Adrenal gland (tissue), 12 donors: ENCODE measurements around the gene NUP210. TPM values are rescaled to one million over a fixed set of nuclear protein-coding genes. Genes with fewer than 3 reads are reported as not detected.

Source experiments
- DNase-seq, 7 donors: peaks; one replicate each; pipeline ENCODE4 v3.0.0-alpha.2; 2019 to 2020
- H3K27ac ChIP-seq, 5 donors: fragments of 200-600 bp; sonication (generic) in 4 of 5; 1 replicate in 3 of 5; 2 replicates in 2 of 5; pipeline versions ENCODE4 v1.5.1 to v1.8.0; 2016 to 2020; ENCODE audit warnings: mild to moderate bottlenecking in 1 of 5
- H3K27me3 ChIP-seq: fragments of 200-600 bp; 2 replicates; pipeline ENCODE4 v1.8.0; 2021
- H3K36me3 ChIP-seq, 2 donors: fragments of 200-600 bp; replicated peaks in 1 of 2; 1 replicate in 1 of 2; 2 replicates in 1 of 2; pipeline versions ENCODE4 v1.5.1 to v1.8.0; 2018 to 2022
- H3K4me1 ChIP-seq, 2 donors: fragments of 200-600 bp; replicated peaks in 1 of 2; 1 replicate in 1 of 2; 2 replicates in 1 of 2; pipeline versions ENCODE4 v1.5.1 to v1.8.0; 2018 to 2021
- H3K4me3 ChIP-seq, 4 donors: fragments of 200-600 bp; sonication (generic) in 3 of 4; one replicate each; pipeline ENCODE4 v1.5.1; 2016 to 2018
- H3K9me3 ChIP-seq, 3 donors: fragments of 200-600 bp; sonication (generic) in 1 of 3; replicated peaks in 1 of 3; 1 replicate in 2 of 3; 2 replicates in 1 of 3; pipeline versions ENCODE4 v1.5.1 to v1.8.0; 2016 to 2021
- POLR2A ChIP-seq, 2 donors: fragments of 450-650 bp; IDR thresholded peaks; one replicate each; pipeline ENCODE4 v1.6.1; 2017; ENCODE audit warnings: antibody characterized with exemption in 2 of 2, mild to moderate bottlenecking in 2 of 2, moderate library complexity in 1 of 2
- WGBS, 4 donors: extraction: QIAGEN DNeasy Blood & Tissue Kit in 2 of 4; methylation state at CpG; one replicate each; pipeline versions ENCODE4 v1.1.5 to v1.1.7; 2013 to 2017; 5-methylcytosine and 5-hydroxymethylcytosine counted together
- intact Hi-C, 2 donors: fragments of 100-400 bp; cut with DNase I; formaldehyde crosslinking; loops; one replicate each; pipeline versions ENCODE4 v1.14.1 to v1.15.0; 2022 to 2023
- polyA plus RNA-seq, 3 donors: library from polyadenylated mRNA; stranded (reverse); fragments of 200-250 nt in 2 of 3; fragments of 350-450 nt in 1 of 3; fragmentation: Illumina TruSeq in 1 of 3; extraction: RNeasy Lipid Tissue Mini Kit (QIAGEN cat#74804) in 1 of 3; gene quantifications; one replicate each; pipeline ENCODE4 v1.2.3, GENCODE V29; 2013 to 2014
- total RNA-seq, 9 donors: library from RNA; depleted of rRNA in 4 of 9; stranded (reverse); fragments of >200 nt in 4 of 9; fragments of 120-200 nt in 1 of 9; fragmentation: NEBNext Ultra II Directional in 1 of 9; extraction: Animal tissue kit (Norgen Biotek cat#: 25700) in 1 of 9; gene quantifications; one replicate each; pipeline versions ENCODE4 v1.1.0 to v1.2.4, GENCODE V29; 2013 to 2023
- TF ChIP-seq, protein P1 (sequence below), 6 experiments: fragments of 450-650 bp in 4 of 6; fragments of 200-600 bp in 2 of 6; sonication (generic) in 1 of 6; IDR thresholded peaks; 1 replicate in 5 of 6; 2 replicates in 1 of 6; pipeline versions ENCODE4 v1.5.1 to v1.8.0; 2016 to 2021; ENCODE audit warnings: antibody characterized with exemption in 6 of 6, mild to moderate bottlenecking in 2 of 6, moderate library complexity in 1 of 6
- donor health status: healthy with polysubstance abuse.
- donor health status: Bipolar disorder and iron deficiency.
- donor health status: DM: yes; HTN: yes; CAD: no.
- donor health status: DM: no; HTN: no; CAD: no.
- donor health status: DM: no; HTN: no; CAD: no.
- donor health status: DM: yes; HTN: yes; CAD: no.

Gene NUP210
- total and polyA plus RNA-seq, 12 donors: 3.0 to 15.8 (median 8.6) TPM

DNA sequence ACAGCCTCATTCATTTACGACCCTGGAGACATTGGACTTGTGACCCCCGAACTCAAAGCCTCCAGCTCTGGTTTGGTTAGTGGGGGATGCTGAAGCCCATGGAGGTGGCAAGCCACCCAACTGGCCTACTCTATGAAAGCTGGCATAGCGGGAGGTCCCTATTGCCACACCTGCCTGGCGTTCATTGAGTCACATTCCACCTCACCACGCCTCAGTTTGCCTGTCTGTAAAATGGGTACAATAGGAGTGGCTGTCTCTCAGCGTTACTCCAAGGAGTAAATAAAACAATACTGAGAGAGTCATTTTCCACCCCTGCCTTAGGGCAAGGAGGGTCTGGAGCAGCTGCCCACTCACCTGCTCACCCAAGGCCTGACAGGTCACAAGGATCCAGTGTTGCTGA is 60.2 kb downstream of the NUP210 start:
- Histone ChIP-seq H3K27ac (no peak overlapping the region), H3K9me3 (no peaks in the 10 kb centered on the region), H3K36me3 (peaks cover 0 to 4% of the 10 kb centered on the region in 2 donors), H3K27me3 (no peaks in the 10 kb centered on the region), H3K4me3 (no peak overlapping the region), H3K4me1 (no peaks in the 10 kb centered on the region)
- 93 to 96% (median 94%) methylated on average over 3 to 6 of the region's 6 CpGs for WGBS, 4 donors
- intact Hi-C loops: no loop called here
- TF ChIP-seq POLR2A (IDR thresholded peaks at IDR 0.05): no peak
- TF ChIP-seq, protein P1, sequence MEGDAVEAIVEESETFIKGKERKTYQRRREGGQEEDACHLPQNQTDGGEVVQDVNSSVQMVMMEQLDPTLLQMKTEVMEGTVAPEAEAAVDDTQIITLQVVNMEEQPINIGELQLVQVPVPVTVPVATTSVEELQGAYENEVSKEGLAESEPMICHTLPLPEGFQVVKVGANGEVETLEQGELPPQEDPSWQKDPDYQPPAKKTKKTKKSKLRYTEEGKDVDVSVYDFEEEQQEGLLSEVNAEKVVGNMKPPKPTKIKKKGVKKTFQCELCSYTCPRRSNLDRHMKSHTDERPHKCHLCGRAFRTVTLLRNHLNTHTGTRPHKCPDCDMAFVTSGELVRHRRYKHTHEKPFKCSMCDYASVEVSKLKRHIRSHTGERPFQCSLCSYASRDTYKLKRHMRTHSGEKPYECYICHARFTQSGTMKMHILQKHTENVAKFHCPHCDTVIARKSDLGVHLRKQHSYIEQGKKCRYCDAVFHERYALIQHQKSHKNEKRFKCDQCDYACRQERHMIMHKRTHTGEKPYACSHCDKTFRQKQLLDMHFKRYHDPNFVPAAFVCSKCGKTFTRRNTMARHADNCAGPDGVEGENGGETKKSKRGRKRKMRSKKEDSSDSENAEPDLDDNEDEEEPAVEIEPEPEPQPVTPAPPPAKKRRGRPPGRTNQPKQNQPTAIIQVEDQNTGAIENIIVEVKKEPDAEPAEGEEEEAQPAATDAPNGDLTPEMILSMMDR (IDR thresholded peaks at IDR 0.05): no peak
- DNase-seq: no peak

DNA sequence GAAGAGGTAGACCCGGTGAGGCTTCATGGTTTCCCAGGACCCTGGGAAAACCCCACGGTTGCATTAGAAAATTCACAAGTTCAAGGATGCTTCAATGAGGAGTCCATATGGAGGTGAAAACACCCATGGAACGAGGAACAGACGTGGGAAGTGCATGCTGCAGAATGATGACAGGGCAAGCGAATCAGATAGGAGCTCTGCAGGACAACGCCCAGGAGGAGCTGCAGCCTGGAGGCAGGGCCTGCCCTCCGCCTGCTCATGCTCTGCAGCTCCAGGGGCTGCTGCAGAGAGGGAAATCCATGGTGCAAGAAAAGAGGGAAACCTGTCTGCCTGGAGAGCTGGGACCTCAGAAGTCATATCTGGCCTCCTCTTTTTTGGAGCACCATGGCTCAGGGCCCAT is 61.5 kb downstream of the NUP210 start:
- TF ChIP-seq, protein P1 (IDR thresholded peaks at IDR 0.05): no peak
- TF ChIP-seq POLR2A (IDR thresholded peaks at IDR 0.05): no peak
- Histone ChIP-seq H3K27ac (no peak overlapping the region), H3K9me3 (no peaks in the 10 kb centered on the region), H3K4me1 (no peaks in the 10 kb centered on the region), H3K27me3 (no peaks in the 10 kb centered on the region), H3K4me3 (no peak overlapping the region), H3K36me3 (peaks cover 0 to 4% of the 10 kb centered on the region in 2 donors)
- intact Hi-C loops: no loop called here
- no peak for DNase-seq
- WGBS, 4 donors: 82 to 93% (median 87%) methylated on average over 7 of the region's 7 CpGs

DNA sequence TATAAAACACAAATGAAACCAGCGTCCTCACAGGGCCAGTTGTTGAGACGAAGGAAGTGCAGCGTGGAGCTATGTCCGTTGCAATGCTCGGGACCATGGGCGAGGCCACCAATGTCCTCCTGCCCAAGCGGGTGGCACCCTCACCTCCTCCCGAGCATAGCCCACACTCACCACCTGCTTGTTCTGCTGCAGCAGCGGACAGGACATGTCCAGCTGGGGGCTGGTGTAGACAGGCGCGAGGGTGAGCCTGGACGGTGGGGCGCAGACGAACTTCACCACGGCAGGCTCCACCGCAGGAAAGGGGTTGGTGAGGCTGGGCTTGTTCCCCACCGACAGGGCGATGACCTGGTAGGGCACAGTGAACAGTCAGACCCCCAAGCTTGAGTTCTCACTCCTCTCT is 62.1 kb downstream of the NUP210 start:
- intact Hi-C loops: no loop called here
- TF ChIP-seq, protein P1 (IDR thresholded peaks at IDR 0.05): no peak

DNA sequence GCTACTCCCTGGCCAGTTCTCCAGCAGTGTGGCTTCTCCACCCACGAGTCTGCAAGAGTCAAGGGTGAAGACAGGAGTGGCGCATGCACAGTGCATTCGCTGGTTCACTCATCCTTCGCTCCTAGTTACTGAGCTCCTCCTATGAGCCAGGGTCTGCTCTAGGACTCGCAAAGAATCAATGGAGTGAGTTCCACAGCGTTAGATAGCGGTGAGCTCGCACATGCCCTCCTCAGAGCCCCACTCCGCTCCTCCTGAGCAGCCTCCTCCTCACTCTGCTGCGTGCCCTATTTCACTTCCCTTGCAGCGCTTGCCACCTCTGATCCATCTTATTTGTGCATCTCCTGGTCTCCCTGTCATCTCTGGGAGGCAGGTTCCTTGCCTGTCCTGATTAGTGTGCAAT is 63.0 kb downstream of the NUP210 start:
- no peaks in the 10 kb centered on the region for H3K4me1 ChIP-seq

More for the DNA sequence above, 62.1 kb downstream of the NUP210 start:
- no peak overlapping the region for H3K27ac ChIP-seq
- no peaks in the 10 kb centered on the region for H3K4me1 ChIP-seq
- no peaks in the 10 kb centered on the region for H3K27me3 ChIP-seq
- H3K36me3 ChIP-seq: peaks cover 0 to 4% of the 10 kb centered on the region in 2 donors
- H3K9me3 ChIP-seq: no peaks in the 10 kb centered on the region
- 85 to 95% (median 91%) methylated on average over 4 to 18 of the region's 18 CpGs for WGBS, 4 donors
- no peak for DNase-seq
- no peak overlapping the region for H3K4me3 ChIP-seq

More for the DNA sequence above, 63.0 kb downstream of the NUP210 start:
- WGBS, 4 donors: 89 to 96% (median 92%) methylated on average over 11 of the region's 11 CpGs
- H3K27me3 ChIP-seq: no peaks in the 10 kb centered on the region
- H3K36me3 ChIP-seq: peaks cover 0 to 4% of the 10 kb centered on the region in 2 donors
- no peak overlapping the region for H3K27ac ChIP-seq
- H3K4me3 ChIP-seq: no peak overlapping the region
- intact Hi-C loops: no loop called here
- DNase-seq: no peak
- no peaks in the 10 kb centered on the region for H3K9me3 ChIP-seq
- TF ChIP-seq POLR2A (IDR thresholded peaks at IDR 0.05): no peak
- TF ChIP-seq, protein P1 (IDR thresholded peaks at IDR 0.05): no peak
